HG02610 (cell line): ENCODE results near the gene PCA3.

Experiments used
- ATAC-seq: cut with Tn5 transposase; IDR thresholded peaks from one replicate; pipeline ENCODE4 v1.9.1; 2021; ENCODE audit warnings: mild to moderate bottlenecking, moderate library complexity; ENCODE audit not compliant: unreplicated experiment

PCA3 gene

DNA sequence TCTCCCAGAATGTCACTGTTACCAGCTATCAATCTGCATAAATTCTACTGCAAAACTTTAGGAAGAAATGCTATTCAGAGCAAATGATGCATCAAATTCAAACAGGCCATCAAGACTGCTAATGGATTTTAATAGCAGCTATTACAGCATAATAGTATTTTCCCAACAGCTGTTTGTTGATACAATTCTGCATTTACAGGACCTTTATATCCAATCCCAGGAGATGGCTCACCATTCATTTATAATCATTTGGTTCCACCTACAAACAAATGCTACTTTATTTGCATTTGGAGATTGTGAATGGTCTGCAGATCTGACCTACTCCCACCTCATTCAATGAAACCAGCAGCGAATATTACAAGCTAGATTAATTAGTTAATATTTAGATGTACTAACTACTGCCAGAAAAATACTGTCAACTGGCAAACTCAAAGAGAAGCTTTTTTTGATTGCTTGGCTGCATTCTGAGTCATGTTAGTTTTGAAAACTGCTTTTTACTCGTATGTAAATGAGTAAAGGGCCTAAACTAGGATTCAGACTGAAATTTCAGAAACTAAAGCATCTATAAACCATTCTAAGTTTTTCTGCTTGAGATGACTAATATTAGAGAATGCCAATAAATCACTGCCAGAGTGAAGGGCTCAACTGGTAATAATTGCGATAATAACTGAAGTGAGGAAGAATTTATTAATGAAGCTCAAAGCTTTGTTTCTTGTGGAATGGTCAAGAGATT lies 7.1 kb upstream of the PCA3 start:
- ATAC-seq, result peak; percentile 60

DNA sequence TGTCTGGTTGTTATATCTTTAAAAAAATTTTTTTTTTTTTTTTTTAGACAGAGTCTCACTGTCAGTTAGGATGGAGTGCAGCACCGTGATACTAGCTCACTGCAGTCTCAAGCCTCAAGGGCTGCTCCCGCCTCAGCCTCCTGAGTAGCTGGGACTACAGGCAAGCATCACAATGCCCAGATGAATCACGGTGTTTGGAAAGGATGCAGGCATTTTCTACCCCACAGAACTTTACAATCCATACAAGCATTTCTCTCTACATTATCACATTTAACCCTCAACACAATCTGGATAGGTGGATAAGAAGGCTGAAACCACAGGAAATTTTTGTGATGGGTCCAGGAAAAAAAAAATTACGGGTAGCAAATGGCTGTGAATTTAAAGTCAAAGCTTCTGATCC lies 5.8 kb upstream of the PCA3 start:
- ATAC-seq, result no peak

DNA sequence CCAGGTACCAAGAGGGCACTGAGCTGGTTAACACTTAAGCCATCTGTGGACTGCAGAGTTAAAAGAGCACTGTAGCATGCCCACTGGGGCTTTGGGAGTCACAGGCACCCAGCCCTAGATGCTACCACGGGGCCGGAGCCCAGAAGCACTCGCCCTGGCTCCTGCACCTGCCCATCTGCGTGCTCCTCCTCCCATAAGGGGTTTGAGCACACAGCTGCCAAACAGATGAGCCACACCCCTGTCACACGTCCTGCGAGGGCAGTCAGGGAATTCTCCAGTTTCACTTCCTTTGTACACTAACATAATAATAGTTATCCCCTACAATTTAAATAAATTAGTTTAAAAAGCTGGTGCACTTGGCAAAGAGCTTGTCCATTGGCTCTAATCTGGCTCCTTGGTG lies 4.5 kb upstream of the PCA3 start:
- ATAC-seq, result no peak

DNA sequence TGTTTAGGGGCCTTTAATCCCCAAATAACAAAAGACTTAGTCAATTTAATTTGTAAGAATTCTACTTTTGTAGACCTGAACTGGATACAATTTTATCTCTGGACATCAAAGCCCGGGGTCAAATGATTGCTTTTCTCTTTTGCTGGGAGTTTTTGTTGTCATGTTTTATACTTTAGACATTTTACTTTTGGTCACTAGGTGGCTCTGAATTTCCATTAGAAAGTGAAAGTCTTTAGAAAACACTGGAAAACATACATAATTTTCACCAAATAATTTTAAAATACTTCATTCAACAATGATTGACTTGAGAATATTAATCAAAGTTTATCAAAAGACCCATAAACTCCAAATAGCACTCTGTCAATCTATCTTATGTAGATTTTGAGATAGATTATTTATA lies 2.8 kb upstream of the PCA3 start:
- no peak for ATAC-seq

DNA sequence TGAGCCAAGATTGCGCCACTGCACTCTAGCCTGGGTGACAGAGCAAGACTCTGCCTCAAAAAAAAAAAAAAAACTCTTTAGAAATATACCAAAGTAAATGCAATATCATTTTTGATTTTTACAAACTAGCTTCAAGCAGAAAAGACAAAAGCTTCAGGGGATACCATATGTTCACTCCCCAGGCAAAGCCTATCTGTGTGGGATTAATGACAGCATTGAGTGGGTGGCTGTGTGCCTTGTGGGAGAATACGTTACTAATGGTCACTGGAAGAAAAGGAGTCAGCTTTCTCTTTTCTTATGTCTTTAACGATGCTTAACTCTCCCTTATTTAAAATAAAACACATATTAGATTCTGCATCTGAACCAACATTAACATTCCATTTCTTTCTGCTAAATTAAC lies 1.9 kb downstream of the PCA3 start:
- ATAC-seq, result no peak

DNA sequence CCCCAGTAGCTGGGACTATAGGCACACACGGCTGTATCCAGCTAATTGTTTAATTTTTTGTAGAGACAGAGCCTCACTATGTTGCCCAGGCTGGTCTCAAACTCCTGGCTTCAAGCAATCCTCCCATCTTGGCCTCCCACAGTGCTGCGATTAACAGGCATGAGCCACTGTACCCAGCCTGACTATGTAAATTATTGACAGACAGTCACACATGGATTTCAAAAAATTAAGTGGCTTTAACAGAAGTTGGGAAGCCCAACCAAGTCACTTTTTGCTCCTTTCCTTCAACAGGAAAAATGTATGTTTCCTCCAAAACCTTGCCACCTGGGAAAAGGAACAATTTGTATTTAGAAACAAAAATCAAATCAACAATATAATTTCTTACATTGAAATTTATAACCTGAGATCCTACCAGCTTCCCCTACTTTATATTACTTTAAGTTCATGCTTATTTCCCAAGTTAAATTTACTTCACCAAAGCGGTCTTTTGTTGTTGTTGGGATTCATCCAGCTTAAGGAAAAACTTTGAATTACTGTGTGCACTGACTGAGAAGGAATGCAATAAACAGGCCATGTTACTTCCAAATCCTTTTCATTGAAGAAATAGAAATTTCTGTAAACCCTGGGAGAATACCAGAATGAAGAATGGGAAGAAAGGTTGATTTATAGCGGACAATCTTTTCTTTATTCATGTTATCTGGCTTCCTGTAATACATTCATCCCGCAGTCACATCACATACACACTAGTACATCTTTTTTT lies 8.6 kb downstream of the PCA3 start:
- ATAC-seq, result no peak

DNA sequence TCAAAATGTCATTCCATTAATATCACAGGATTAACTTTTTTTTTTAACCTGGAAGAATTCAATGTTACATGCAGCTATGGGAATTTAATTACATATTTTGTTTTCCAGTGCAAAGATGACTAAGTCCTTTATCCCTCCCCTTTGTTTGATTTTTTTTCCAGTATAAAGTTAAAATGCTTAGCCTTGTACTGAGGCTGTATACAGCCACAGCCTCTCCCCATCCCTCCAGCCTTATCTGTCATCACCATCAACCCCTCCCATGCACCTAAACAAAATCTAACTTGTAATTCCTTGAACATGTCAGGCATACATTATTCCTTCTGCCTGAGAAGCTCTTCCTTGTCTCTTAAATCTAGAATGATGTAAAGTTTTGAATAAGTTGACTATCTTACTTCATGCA lies 20.6 kb downstream of the PCA3 start:
- ATAC-seq, result no peak

DNA sequence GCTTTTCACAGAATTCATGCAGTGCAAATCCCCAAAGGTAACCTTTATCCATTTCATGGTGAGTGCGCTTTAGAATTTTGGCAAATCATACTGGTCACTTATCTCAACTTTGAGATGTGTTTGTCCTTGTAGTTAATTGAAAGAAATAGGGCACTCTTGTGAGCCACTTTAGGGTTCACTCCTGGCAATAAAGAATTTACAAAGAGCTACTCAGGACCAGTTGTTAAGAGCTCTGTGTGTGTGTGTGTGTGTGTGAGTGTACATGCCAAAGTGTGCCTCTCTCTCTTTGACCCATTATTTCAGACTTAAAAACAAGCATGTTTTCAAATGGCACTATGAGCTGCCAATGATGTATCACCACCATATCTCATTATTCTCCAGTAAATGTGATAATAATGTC lies 21.3 kb downstream of the PCA3 start:
- ATAC-seq, result no peak

DNA sequence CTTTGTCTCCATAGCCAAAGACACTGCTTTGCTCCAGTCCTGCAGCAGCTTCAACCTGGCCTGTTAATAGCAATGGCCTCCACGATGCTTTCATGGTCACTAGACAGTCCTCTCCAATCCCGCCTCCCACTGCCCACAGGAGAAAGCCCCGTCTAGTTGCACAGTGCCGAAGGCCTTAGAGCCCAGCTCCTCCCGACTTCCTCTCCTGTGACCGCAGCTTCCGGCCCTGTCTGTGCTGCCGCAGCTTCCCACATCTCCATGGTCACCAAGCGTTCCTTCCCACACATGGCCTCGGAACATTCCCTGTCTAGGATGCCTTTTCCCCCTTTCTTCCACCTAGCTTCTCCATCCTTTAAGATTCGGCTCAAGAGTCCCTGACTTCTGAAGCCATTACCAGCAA lies 23.4 kb downstream of the PCA3 start:
- no peak for ATAC-seq

DNA sequence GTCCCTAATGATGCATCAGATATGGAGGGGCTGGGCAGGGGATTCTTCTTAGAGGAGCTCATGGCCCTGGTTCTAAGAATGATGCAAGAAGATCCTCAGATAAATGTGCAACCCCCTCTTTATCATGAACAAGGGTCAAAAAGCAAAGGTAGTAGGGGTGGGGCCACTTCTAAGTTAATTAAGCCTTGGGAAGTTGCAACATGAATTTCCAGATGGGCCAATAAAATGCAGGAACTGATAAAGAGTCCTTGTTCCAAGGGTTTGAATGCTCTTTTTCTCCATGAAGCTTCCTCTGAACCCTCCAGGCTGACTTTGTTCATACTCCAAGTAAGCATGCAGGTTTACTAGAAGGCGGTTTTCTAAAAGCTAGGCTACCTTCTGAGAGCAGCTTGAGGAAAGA lies 25.6 kb downstream of the PCA3 start:
- ATAC-seq, result no peak

DNA sequence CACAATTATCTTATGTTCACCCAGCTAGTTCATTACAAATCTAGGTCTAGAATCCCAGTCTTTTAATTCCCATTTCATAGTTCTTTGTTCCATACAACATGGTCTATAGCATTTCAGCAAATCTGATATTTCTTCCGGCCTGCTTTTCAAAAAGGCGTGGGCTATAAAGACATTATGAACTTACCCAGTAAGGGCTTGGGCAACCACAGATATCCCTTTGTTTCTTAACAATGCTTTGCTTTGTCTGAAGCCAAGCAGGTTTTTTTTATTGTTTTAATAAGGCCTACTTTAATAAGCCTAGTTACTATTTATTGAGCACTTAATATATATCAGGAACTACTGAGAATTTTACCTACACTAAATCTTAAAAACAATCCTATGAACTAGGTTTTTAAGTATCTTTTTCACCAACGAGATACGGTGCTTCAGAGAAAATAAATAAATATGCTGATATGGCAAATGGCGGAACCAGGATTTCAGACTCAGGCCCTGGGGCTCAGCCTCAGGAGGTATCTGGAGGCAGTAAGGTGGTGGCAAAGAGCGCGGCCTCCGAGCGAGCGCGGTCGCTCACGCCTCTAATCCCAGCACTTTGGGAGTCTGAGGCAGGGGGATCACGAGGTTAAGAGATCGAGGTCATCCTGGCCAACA lies 29.7 kb downstream of the PCA3 start:
- ATAC-seq, result no peak

DNA sequence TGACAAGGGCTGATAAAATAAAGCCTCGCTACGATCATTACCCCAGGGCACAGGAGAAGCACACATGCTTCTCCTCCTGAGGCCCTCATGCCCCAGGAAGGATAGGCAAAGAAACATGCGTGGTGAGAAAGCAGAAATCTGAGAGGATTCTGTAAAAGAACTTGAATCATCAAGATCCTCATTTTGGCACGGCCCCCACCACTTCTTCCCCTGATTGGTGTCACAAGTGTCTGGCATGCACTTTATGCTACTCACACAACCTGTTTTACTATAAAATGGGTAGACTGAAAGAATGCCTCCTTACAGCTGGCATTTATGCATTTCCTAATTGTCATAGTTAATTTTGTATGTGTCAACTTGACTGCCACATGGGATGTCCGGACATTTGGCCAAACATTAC lies 32.1 kb downstream of the PCA3 start:
- ATAC-seq, result no peak

DNA sequence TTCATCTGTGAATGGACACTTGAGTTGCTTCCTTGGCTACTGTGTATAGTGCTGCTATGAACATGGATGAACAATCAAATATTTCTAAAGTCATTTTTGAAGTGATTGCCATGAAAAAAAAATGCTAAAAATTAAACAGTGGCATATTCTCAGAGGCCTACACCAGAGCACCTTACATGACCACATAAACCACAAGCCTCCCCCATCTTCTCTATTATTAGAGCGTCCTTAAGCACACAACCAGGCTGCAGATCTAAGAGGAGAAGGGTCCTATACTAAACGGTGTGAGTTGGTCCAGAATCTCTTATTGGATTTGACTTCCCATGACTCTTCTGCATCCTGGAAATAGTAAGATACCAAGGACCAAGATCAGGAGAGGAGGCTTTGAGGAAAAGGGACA lies 34.3 kb downstream of the PCA3 start:
- no peak for ATAC-seq

DNA sequence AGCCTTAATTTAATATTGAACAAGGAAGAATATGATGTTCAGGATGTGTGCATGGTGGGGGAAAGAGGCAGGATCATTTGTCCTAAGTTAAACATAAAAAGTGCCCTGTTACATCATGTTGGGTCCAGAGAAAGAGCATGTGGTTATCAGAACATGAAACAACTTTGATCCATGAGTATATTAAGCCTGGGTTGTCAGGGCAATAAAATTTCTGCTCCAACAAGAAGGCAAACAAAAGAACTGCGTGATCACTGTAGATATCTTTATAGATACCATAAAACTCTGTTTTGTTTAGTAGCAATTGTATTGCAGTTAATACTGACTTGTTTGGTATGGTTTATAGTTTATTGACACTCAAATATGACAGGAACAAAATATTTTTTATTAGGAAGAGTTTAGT lies 35.2 kb downstream of the PCA3 start:
- ATAC-seq, result no peak

DNA sequence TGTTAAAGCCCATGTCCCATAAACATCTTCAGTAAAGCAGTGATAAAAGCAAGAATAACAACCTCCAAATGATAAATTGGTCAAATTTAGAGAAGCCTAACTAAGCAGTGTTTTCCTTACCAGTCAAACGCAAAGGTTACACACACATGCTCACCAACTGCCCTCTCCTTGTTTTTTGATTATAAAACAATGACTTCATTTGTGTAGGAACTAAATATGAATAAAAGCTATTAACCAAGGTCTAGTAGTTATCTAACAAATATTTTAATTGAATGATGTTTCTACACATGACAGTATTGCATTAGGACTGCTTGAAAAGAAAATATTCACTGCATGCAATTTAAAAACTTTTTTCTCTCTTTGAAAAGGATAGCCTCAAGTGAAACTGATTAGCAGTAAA lies 36.7 kb downstream of the PCA3 start:
- no peak for ATAC-seq

DNA sequence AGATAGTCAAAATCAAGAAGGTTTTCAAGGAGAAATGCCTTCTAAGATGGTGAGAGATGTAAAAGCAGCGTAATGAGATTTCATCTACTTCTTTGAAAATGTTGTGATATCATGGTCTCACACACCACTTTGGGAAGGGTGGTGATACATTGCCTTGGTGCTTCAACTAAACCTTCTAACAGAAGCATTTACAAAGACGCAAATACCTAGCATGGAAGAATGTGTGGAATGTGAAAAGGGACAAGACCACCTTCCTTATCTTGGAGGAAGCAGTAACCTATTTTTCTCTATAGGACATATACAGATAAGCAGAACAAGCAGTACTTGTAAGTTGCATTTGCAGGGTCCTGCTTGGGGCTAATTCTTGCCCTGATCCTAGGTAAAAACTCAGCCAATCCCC lies 38.8 kb downstream of the PCA3 start:
- no peak for ATAC-seq

DNA sequence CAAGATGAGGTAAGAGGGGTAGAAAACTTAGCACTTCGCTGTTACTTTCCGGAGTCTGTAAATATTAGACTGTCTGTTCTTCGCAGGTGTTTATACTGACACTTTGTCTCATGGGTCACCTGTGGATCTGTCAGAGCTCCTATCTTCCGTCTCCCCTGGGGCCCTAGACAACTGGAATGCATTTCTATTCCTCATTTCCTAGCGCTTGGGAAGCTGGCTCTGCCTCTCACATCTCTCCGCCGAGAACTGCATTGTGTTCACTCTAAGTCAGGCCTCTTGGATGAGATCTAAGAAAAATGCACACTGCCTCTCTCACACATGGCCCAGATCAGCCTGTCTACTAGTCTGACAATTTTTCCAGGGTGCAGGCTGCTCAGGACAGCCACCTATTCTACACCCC lies 39.5 kb downstream of the PCA3 start:
- ATAC-seq, result no peak

DNA sequence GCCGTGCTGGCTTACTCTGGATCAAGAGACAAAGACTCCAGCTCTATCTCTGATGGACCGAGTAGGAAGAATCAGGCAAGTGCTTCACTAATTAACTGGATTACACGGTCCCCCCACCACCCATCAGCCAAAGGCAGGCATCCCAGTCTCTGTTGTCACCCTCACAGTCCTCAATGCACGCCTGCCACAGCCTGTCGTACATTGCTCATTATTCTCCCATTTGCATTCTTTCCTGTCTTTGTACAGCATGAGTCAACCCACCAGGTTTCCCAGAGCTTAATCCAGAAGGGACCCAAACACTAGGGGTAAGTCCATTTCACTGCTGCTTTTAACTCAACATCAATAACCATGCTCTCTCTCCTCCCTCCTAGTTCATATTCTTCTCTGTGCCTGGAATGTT lies 44.4 kb downstream of the PCA3 start:
- ATAC-seq, result no peak

DNA sequence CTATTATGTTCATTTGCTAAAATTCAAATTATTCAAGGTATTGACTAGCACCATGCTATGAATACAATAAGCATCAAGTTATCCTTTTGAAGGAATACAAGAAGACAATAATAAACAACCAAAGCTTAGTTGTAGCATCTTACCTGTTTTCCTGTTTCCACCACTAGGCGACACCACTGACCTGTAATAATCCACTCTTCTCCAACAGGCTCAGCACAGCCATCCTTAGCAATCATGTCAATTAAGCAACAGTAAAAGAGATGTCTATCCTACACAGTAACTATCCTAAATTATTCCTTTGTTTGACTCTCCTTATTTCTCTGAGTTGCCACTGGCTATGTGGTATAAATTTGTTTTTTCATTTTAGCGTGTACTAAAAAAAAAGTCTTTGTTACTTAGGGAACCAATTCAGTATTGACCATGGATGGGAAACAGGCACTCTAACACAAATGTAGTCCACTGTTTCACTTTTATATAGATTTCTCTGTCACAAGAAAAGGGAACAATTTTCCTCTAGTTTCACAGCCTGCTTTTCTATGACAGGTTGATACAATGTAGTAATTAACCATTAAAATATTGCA lies 46.2 kb downstream of the PCA3 start:
- ATAC-seq, result peak; percentile 66

DNA sequence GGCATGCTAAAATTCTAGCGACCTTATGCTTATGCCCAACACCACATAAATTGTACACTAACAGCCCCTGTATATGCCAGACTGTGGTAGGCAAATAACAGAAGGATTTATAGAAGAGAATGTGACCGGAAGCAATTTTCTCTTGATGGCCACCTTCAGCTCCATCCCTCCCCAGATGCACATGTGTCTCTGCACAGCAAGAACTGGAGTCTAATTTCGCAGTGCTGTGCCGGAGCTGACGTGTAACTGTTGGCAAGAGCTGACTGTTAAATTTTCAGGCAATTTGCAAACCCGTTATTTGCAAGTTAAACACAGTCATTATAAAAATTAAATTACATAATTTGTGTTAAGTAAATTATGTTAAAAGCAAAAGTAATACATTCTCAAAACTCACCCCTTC lies 48.4 kb downstream of the PCA3 start:
- ATAC-seq, result no peak

DNA sequence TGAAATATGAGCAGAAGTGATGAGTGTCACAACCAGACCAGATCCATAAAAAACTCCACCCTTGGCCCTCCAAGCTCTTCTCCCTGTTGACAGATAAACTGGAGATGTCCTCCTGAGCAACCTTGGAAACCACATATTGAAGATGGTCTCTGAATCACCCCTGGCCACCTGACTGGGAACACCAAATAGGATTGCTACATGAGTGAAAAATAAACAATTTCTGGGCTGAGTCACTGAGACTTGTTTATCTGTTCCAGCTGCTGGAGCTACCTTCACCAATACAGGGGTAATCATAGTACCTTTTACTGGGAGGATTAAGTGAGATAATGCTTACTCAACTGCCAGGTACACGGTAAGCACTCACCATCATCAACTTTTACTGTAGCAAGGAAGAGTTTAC lies 53.3 kb downstream of the PCA3 start:
- ATAC-seq, result no peak

DNA sequence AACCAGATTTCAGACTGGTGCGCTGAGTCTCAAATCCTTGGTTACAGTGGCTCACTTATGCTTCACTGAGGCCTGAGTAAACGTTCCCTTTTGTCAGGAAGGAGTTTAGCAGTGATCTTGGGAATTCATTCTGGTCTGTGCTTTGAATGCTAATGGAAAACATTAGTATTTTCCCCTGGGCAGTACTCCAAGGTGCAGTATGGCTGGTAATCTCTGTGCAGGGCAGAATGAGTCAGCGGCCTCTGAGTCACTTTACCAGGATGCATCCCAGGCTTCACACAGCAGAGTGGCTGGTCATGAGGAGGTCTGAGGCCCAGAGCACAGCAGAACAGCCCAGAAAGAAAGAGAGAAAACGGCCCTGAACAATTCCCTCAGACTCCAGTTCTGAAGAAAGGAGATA lies 54.0 kb downstream of the PCA3 start:
- no peak for ATAC-seq
